ENCODE data around the gene KHDC3L.

The KHDC3L gene

GRCh38 chr6:73362358-73362757 is at the start of gene KHDC3L:
KHDC3L (plus strand) TSS chr6:73362658; CDS start chr6:73362730, 72 bp downstream.
- DNase-seq, result no peak

- DNase-seq, result no peak
These were observed 47.6 kb upstream of the KHDC3L start for GRCh38 chr6:73314577-73315492.

- DNase-seq, result no peak
These were observed 39.1 kb upstream of the KHDC3L start for GRCh38 chr6:73323323-73323722.

- DNase-seq, result no peak
These were observed 36.8 kb upstream of the KHDC3L start for GRCh38 chr6:73325656-73326055.

GRCh38 chr6:73328790-73329189 is 33.7 kb upstream of the KHDC3L start:
- DNase-seq, result no peak

- DNase-seq, result no peak
These were observed 33.3 kb upstream of the KHDC3L start for GRCh38 chr6:73329201-73329600.

- DNase-seq, result no peak
These were observed 23.1 kb upstream of the KHDC3L start for GRCh38 chr6:73339340-73339739.

GRCh38 chr6:73340048-73340447 is 22.4 kb upstream of the KHDC3L start:
- no peak for DNase-seq

GRCh38 chr6:73341335-73341734 is 21.1 kb upstream of the KHDC3L start:
- no peak for DNase-seq

GRCh38 chr6:73342174-73342573 is 20.3 kb upstream of the KHDC3L start:
- DNase-seq, result no peak

GRCh38 chr6:73343164-73343563 is 19.3 kb upstream of the KHDC3L start:
- no peak for DNase-seq

- no peak for DNase-seq
These were observed 13.8 kb upstream of the KHDC3L start for GRCh38 chr6:73348550-73349204.

GRCh38 chr6:73349311-73349710 is 13.1 kb upstream of the KHDC3L start:
- no peak for DNase-seq

- DNase-seq, result no peak
These were observed 8.5 kb upstream of the KHDC3L start, which contains the start of gene DPPA5 for GRCh38 chr6:73353636-73354593. DPPA5 (minus strand) TSS chr6:73354276; CDS start chr6:73354225, 51 bp downstream.

- no peak for DNase-seq
These were observed 545 bp downstream of the KHDC3L start for GRCh38 chr6:73362869-73363536.

GRCh38 chr6:73363537-73363875 is 1.0 kb downstream of the KHDC3L start:
- DNase-seq, result no peak

- no peak for DNase-seq
These were observed 1.7 kb downstream of the KHDC3L start for GRCh38 chr6:73364121-73364520.

GRCh38 chr6:73364549-73364948 is 2.1 kb downstream of the KHDC3L start:
- no peak for DNase-seq

GRCh38 chr6:73367761-73368355 is 5.4 kb downstream of the KHDC3L start:
- no peak for DNase-seq

GRCh38 chr6:73368675-73369074 is 6.2 kb downstream of the KHDC3L start:
- no peak for DNase-seq

GRCh38 chr6:73369157-73369556 is 6.7 kb downstream of the KHDC3L start:
- DNase-seq, result no peak

- DNase-seq, result no peak
These were observed 7.1 kb downstream of the KHDC3L start, which contains the start of gene OOEP for GRCh38 chr6:73369563-73369962. OOEP (minus strand) TSS chr6:73369897; CDS start chr6:73369792, 105 bp downstream.

All from KG1 (cell line).